Panc1 (cell line): ENCODE data around the gene FKBP14.

ENCODE experiments used
- POLR2AphosphoS5 ChIP-seq: IDR thresholded peaks from 2 replicates; pipeline ENCODE4 v1.6.1; 2012; ENCODE audit warnings: mild to moderate bottlenecking, low read depth, low read length, moderate library complexity
- SIN3A ChIP-seq: IDR thresholded peaks from 2 replicates; pipeline ENCODE4 v1.6.1; 2012; ENCODE audit warnings: low read depth, mild to moderate bottlenecking, low read length, moderate library complexity, borderline replicate concordance; ENCODE audit not compliant: insufficient read depth
- TCF7L2 ChIP-seq: IDR thresholded peaks from 2 replicates; pipeline ENCODE4 v1.6.1; 2011; ENCODE audit warnings: mild to moderate bottlenecking, low read depth, low read length, inconsistent platforms
- TF ChIP-seq, protein P1 (sequence below): fragments of 450-650 bp; IDR thresholded peaks from 2 replicates; pipeline ENCODE4 v1.5.1; 2017; ENCODE audit warnings: mild to moderate bottlenecking
- TF ChIP-seq, protein P2 (sequence below), 2 experiments: IDR thresholded peaks; 2 replicates each; pipeline ENCODE4 v1.6.1; 2011 to 2012; ENCODE audit warnings: low read depth in 2 of 2, control low read depth in 1 of 2, low read length in 1 of 2, mild to moderate bottlenecking in 1 of 2, moderate library complexity in 1 of 2; ENCODE audit not compliant: insufficient read depth in 1 of 2

DNA sequence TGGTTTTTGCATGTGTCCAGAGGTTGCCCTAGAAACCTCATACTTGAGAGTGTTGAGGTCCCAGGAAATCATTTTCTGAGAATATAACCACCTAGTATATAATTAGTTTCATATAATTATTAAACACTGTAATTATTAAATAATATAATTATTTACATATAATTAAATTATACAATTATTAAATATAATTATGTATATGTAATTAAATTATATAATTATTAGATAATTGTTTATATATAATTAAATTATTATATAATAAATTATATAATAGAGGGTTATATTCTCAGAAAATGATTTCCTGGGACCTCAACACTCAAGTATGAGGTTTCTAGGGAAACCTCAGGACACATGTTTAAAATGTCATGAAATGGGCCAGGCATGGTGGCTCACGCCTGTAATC, 64.5 kb downstream of the FKBP14 start:
- TF ChIP-seq, protein P1, sequence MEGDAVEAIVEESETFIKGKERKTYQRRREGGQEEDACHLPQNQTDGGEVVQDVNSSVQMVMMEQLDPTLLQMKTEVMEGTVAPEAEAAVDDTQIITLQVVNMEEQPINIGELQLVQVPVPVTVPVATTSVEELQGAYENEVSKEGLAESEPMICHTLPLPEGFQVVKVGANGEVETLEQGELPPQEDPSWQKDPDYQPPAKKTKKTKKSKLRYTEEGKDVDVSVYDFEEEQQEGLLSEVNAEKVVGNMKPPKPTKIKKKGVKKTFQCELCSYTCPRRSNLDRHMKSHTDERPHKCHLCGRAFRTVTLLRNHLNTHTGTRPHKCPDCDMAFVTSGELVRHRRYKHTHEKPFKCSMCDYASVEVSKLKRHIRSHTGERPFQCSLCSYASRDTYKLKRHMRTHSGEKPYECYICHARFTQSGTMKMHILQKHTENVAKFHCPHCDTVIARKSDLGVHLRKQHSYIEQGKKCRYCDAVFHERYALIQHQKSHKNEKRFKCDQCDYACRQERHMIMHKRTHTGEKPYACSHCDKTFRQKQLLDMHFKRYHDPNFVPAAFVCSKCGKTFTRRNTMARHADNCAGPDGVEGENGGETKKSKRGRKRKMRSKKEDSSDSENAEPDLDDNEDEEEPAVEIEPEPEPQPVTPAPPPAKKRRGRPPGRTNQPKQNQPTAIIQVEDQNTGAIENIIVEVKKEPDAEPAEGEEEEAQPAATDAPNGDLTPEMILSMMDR, result no peak
- TF ChIP-seq SIN3A, result no peak
- TF ChIP-seq, protein P2, sequence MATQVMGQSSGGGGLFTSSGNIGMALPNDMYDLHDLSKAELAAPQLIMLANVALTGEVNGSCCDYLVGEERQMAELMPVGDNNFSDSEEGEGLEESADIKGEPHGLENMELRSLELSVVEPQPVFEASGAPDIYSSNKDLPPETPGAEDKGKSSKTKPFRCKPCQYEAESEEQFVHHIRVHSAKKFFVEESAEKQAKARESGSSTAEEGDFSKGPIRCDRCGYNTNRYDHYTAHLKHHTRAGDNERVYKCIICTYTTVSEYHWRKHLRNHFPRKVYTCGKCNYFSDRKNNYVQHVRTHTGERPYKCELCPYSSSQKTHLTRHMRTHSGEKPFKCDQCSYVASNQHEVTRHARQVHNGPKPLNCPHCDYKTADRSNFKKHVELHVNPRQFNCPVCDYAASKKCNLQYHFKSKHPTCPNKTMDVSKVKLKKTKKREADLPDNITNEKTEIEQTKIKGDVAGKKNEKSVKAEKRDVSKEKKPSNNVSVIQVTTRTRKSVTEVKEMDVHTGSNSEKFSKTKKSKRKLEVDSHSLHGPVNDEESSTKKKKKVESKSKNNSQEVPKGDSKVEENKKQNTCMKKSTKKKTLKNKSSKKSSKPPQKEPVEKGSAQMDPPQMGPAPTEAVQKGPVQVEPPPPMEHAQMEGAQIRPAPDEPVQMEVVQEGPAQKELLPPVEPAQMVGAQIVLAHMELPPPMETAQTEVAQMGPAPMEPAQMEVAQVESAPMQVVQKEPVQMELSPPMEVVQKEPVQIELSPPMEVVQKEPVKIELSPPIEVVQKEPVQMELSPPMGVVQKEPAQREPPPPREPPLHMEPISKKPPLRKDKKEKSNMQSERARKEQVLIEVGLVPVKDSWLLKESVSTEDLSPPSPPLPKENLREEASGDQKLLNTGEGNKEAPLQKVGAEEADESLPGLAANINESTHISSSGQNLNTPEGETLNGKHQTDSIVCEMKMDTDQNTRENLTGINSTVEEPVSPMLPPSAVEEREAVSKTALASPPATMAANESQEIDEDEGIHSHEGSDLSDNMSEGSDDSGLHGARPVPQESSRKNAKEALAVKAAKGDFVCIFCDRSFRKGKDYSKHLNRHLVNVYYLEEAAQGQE (IDR thresholded peaks at IDR 0.05; ENCODE audit: insufficient read depth in 1 of 2, low read depth in 2 of 2, low read length in 1 of 2), result no peak
- TF ChIP-seq POLR2AphosphoS5, result no peak
- TF ChIP-seq TCF7L2, result no peak
